8988T (cell line): ENCODE results near the gene RNU2-63P.
"Not testable (repeated sequence)": the region's sequence is repeated elsewhere in the genome, so short reads cannot be mapped to it uniquely, and the experiment has no call there.

Source experiments
- DNase-seq: peaks from one replicate; pipeline ENCODE4 v3.0.0; 2011

Gene RNU2-63P

DNA sequence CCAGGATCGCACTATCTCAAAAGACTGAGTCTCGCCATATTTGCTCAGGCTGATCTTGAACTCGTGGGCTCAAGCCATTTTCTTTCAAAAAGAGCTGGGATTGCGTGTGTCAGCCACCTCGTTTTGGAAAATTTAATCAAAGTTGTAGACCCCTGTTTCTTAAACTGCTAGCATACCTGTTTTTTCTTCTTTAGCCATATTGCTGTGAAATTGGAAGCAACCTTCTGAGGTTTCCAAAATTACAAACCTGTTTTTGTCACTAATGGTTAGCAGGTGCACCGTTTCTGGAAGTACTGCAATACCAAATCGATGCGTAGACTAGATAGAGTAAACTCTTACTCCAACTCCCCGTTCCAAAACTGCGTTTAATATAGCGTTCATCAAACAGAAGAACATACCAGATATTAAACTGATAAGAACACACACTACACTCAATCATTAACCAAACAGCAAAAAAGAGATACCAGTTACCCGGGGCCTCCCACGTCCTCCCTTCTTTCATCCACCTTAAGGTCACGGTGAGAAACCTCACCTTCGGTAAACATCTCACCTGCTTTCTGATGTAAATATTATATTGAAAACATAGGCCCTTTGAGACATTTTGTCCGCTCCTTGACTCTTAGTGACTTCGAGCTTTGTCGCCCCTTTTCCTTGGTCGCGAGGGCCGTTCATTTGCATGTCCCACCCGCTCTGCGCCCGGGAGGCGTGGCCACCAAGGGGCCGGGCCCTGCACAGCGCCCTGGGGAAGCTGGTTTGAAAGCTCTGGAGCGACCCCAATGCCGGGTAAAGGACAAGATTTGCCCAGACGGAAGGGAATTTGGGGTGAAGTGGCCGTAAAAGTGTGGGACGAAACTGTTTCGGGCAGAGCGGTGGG is at the start of gene RNU2-63P:
Gene RNU2-63P (minus strand): TSS at position 462 of the 874 bp plus-strand sequence.
- peak; percentile 31 for DNase-seq

DNA sequence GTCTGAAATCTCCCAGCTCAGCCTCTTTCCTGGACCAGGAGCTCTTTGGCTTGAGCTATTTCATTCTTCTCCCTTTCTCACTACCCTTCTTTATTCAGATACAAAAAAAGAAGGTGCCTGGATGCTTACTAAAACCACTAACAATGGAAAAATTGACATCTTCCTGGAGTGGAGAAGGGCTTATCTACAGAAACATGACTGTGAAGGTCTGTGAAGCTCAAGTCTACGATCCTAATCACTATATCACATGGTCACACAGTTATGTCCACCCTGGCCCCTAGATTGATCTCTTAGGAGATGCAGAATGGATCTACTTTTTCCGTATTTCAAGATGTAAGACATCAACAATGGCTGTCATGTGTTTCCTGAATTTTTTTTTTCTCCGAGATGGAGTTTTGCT is 44.9 kb upstream of the RNU2-63P start:
- DNase-seq, result no peak

DNA sequence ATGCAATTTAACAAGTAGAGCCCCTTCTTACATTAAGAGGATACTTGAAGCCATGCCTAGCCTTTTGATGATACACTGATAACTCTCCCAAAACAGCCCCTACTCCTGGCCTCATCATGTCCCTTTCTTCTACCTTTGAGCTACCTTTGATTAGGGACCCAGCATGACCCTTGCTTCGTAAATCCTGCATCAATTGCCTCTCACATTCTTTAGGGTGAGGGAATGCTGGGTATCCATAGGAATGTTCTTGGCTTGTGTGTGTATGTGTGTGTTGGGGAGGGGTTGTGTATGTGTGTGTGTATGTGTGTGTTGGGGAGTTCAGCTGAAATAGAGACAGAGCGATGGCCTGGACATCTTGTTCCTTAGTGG is 44.5 kb upstream of the RNU2-63P start:
- DNase-seq, result no peak

DNA sequence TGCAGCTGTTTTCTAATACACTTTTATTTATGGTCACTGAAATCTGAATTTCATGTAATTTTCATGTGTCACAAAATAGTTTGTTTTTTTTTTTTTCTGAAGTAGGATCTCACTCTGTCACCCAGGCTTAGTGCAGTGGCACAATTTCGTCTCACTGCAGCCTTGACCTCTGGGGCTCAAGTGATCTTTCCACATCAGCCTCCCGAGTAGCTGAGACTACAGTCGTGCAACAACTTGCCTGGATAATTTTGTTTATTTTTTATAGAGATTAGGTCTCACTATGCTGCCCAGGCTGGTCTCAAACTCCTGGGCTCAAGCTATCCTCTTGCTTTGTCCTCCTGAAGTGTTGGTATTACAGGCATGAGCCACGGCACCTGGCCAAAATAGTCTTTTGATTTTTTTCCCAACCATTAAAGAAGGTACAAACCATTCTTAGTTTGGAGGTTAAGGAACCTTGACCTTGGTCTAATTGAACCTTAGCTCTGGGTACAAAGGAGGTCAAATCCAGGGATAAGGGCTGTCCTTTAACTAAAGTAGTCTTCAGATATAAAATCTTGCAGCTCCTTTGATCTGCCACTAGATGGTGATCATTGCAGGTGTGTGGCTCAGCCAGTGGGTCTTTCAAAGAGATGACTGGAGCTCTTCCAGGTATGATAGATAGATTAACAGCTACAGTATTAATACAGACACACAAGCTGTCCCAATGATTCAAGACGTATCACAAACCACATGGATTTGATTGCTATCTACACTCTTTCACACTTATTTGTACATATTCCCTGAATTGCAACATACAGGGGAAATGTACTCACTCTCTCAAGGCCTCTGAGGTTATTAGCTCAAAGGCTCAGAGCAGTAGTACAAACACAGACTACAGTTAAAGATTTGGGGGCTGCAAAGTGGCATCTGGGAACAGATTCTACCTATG is 43.9 kb upstream of the RNU2-63P start:
- peak; percentile 53 for DNase-seq

DNA sequence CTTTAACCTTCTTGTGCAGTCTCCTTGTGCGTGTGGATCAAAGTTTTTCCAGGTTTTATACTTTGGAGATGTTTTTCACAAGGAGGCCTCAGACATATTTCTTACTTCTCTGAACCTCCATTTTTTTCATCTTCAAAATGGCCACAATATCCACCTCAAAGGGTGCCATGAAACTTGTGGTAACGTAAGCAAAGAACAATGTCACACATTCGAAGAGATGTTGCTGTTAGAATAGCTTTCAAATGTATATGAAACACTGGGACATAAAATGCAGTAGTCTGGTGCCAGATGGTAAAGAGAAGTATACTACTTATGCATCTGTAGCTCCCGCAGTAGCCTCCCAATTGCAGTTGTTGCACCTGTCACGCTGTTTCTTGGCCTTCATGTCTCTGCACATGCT is 41.8 kb upstream of the RNU2-63P start:
- no peak for DNase-seq

DNA sequence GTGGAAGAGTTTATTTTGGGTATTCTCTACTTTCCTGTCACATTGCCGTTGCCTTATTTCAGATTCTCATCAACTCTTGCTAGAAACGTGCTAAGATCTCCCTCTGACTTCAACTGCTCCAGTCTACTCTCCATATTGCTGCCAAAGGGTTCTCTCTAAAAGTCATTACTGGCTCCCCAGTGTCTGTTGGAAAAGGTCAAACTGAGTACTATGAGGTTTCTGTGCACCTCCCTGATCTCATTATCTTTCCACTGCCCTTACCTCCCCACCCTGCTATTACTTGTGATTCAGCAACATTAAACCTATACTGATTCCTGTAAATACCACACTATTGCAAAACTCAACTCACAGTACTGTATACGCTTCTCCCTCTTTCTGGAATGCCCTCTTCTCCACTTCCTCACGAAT is 41.1 kb upstream of the RNU2-63P start:
- DNase-seq, result no peak

DNA sequence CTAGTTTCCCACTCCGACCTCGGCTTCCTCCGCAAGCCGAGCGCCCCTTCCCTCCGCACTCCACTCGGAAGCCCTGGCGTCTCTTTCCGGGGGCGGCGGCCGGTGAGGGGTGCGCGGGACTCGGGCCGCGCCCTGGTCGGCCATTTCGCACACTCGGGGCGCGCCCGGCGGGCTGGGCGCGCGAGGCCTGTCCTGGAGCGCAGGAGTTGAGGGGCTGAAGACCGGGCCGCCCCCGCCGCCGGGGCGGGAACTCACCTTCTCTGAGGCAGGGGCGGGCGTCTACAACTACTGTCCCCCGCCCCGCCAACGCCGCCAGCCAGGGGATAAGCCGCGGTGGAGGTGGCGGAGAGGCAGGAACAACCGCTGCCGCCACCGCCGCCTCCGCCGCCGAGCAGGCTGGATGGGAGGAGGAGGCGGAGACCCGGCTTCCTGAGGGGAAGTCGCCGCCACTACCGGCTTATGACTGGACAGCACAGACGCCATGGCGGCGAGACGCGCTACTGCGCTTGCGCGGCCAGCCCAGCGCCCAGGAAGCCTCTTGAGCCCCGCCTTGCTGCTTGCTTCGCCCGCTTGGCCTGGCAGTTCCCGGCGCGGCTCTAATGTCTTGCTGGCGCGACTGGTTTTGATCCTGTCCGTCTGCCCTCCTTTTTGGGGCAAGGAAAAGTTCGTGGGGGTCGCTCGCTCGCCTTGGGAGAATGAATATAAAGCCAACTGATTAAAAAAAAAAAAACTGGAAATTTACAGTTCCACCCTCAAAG is 39.2 kb upstream of the RNU2-63P start, which contains the start of gene KRCC1:
Gene KRCC1 (minus strand): TSS at position 413 of the 758 bp plus-strand sequence. CDS start 27,220 bp downstream, outside the sequence.
- peak; percentile 87 for DNase-seq

DNA sequence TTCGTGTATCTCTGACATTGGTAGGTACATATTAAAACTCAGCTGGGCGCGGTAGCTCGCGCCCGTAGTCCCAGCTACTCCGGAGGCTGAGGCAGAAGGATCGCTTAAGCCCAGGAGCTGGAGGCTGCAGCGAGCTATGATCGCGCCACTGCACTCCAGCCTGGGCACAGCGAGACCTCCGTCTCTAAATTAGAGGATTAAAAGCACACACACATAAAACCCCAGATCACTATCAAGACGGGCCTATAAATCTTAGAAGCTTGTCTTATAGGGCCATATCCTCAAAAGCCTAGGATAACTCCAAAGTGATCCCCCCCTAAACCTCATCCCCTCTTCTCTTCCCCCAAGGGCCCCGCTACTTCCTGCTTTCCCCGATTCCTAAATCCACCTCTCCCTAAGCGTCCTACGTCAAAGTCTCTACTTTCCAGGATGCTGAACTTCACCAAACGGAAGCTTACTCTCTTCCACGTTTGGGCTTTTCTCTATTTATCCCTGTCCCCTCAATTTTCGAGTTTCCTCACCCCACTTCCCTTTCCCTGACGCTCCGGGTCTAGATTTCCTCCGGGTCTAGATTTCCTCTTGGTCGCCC is 38.5 kb upstream of the RNU2-63P start:
- no peak for DNase-seq

DNA sequence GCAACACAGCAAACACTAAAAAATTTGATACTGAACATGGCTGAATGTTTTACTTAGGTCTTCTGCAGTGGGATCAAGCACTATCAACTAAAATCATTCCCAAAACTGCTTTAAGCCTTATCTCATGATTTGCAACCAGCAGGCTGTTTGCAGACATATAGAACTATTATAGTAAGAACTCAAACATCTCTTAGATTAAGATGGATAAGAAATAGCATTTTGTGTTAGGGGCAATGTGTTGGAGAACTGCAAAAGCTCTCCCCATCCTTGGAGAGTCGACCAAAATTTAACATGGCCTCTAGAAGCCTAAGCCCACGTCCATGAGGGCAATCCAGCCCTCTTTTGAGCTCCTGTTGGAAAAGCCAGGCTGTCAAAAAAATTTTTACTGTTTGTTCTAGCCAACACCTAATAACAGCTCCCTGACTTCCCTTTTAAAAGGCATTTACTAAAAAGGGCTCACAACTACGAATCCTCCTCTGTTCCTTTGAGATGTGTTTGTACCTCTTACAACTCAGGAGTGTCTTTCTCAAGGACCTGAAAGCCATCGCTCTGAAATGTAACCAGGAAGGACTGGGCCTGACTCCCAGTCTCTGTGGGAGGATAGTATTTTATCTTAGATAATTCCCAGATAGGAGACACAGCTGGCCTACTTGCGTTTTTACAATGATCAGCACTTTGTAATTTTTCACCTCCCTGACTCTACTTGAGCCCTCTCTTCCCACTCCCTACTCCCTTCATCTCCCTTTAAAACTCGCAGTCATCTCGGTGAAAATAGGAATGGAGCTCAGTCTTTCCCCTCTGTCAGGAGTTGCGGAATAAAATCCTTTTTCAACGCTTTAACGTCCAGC is 37.8 kb upstream of the RNU2-63P start:
- no peak for DNase-seq

DNA sequence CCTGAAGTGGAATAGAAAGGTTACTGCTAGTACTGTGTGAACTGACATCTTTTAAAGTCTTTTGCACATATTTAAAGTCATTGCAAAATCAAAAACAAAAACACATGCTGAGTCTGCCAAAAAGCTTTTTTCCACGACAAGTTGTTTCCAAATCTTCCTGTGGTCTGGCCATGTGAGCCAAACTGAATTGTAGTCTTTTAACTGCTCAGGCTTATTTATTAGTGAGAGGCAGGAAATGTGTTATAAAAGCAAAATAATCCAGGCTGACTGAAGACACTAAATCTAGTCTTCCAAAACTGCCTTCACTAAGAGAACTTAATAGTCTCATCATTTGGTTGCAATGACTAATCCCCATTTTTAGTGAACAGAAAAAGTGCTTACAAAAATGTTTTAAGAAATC is 36.9 kb upstream of the RNU2-63P start:
- DNase-seq, result no peak

DNA sequence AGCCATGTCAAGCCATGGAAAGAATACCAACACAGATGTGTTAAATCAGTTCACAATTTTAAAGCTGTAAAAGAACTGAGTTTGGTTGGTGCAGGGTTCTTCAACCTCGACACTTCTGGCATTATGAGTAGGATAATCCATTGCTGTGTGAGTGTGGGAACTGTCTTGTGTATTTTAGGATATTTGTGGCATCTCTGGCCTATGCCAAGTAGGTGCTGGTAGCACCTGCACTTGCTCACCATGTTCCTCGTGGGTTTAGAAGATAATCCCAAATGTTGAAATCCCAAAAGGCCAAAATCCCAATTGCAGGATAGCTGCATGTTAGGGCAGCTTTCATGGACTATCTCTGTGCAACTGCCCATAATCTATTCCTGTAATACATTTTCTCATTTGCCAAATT is 35.4 kb upstream of the RNU2-63P start:
- DNase-seq, result no peak

DNA sequence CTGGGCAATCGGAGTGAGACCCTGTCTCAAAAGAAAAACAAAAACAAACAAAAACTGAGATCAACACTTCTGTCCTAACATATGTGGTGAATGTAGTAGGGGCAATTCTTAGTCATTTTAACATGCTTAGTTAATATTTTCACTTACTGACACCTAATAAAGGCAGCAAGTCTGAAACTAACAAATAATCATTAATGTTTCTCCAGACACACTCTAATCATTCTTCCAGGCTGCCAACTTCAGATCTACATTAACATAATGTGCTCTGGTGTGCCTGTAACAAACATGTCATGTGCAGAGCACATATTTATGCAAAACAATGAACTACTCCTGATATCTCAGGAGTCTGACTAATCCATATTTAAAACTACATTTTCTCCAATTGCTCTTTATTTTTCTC is 33.3 kb upstream of the RNU2-63P start:
- DNase-seq, result no peak

DNA sequence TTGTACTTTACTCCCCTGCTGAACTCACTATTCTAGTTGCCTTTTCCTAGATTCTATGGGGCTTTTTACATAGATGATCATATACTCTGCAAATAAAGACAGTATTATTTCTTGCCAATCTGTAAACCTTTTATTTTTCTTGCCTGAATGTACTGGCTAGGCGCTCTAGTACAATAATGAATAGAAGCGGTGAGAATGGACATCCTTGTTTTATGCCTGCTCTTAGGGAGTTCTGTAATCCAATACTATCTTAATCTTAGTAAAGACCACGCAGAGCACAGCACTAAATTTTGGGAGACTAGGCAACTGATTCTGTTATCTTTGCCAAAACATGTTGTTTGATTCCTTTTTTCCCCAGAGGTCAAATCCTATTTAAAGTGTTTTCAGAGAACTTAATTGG is 32.2 kb upstream of the RNU2-63P start:
- no peak for DNase-seq

DNA sequence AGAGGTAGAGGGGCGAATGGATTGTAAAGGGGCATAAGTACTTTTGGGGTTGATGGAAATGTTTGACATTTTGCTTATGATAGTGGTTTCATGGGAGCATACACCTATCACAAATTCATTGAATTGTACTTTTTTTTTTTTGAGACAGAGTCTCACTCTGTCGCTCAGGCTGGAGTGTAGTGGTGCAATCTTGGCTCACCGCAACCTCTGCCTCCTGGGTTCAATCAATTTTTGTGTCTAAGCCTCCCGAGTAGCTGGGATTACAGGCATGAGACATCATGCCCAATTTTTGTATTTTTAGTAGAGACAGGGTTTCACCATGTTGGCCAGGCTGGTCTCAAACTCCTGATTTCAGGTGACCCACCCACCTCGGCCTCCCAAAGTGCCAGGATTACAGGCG is 29.2 kb upstream of the RNU2-63P start:
- not testable (repeated sequence) for DNase-seq

DNA sequence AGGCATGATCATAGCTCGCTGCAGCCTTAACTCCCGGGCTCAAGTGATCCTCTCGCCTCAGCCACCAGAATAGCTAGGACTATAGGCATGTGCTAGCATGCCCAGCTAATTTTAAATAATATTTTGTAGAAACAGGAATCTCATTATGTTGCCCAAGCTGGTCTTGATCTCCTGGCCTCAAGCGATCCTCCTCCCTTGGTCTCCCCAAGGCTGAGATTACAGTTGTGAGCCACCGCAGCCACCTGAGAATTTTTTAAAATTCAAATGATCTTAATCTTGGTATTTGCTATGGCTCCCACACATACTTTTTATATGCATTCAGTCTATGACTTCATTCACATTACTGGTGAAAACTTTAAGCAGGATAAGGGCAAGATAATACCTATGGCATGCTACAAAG is 26.1 kb upstream of the RNU2-63P start:
- no peak for DNase-seq

DNA sequence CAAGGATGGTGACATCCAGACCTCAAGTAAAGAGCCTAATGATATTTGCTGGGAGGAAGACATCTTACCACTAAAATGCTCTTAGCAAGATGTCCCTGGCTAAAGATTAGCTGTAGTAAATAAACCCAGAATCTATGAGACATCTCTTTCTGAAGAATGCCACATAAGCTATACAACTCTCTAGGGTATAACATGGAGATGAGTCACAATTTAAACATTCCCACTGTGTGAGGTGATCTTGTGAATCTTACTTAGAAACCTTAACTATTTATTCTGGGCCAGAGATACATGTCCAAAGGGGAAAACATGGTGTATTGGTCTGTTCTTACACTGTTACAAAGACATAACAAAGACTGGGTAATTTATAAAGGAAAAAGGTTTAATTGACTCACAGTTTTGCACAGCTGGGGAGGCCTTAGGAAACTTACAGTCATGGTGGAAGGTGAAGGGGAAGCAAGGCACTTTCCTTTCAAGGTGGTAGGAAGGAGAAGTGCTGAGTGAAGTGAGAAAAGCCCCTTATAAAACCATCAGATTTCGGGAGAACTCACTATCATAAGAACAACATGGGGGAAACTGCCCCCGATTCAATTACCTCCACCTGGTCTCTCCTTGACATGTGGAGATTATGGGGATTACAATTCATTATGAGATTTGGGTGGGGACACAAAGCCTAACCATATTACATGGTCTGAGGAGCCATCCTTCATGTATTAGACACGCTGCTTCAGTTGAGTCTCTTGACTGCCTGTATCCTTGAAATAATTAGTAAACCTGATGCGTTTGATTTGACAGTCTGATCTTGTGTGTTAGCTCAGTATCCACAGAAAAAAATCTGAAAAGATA is 22.1 kb upstream of the RNU2-63P start:
- DNase-seq, result no peak

DNA sequence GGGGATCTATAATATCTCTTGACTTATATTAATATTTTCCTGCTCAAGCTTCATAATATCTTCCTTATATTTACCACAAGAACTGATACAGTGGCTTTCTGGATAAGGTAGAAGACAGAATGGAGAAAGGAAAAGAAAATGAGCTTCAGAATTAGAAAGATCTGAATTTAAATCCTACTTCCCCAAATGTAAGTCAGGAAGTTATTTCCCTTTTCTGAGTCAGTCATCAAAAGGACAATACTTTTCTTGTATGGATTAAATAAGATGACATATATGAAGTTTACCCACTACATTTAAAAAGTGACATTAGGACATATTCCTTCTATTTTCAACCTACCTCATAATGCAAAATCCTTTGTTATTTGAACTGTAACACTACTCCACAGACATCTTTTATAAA is 20.3 kb upstream of the RNU2-63P start:
- DNase-seq, result no peak

DNA sequence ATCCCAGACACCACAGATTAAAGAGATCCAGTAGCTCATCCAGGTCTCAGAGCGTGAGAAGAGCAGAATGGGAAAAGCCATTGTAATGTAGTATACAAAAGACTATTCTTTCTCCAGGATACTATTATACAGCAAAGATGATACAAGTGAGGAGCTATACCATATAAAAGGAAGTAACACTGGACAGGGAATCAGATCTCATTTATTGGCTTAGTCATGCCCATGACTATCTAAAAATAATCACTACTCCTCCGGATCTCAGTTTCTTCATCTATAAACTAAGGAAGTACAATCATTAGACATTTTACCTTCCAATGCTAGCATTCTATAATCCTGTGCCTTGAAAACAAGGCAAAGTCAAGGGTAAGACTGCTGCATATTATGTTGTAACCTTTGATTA is 19.8 kb upstream of the RNU2-63P start:
- no peak for DNase-seq

DNA sequence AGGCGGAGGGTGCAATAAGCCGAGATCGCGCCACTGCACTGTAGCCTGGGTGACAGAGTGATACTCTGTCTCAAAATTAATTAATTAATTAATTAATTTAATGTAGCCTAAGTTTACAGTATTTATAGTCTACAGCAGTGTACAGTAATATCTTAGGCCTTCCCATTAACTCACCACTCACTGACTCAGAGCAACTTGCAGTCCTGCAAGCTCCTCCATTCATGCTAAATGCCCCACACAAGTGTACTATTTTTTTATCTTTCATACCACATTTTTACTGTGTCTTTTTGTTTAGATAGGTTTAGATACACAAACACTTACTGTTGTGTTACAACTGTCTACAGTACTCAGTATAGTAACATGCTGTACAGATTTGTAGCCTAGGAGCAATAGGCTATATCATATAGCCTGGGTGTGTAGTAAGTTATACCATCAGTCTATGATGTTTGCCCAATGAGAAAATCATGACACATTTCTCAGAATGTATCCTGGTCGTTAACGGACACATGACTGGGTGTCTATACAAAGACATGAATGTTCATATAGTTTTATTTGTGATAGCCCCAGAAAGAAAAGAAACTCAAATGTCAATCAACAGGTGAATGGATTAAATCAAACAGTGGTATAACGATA is 15.8 kb upstream of the RNU2-63P start:
- DNase-seq, result no peak

DNA sequence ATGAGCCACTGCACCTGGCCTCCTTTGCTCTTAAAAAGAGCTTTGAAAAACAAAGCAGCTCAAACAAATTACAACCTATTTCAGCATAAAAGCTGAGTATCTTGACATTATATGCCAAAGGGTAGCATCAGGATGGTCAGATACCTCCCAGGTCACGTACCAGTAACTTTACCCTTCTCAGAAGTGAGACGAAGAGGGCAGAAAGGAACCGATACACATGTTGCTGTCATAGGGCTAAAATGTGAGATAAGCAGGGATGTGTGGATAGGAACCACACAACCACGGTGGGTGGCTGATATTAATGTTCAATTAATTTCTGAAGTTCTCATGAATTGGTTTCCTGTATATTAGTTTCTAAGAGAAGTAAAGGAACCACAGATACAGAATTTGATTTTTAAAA is 12.6 kb upstream of the RNU2-63P start:
- no peak for DNase-seq
